Measurements from ENCODE around the gene MNX1.

Gene MNX1

DNA sequence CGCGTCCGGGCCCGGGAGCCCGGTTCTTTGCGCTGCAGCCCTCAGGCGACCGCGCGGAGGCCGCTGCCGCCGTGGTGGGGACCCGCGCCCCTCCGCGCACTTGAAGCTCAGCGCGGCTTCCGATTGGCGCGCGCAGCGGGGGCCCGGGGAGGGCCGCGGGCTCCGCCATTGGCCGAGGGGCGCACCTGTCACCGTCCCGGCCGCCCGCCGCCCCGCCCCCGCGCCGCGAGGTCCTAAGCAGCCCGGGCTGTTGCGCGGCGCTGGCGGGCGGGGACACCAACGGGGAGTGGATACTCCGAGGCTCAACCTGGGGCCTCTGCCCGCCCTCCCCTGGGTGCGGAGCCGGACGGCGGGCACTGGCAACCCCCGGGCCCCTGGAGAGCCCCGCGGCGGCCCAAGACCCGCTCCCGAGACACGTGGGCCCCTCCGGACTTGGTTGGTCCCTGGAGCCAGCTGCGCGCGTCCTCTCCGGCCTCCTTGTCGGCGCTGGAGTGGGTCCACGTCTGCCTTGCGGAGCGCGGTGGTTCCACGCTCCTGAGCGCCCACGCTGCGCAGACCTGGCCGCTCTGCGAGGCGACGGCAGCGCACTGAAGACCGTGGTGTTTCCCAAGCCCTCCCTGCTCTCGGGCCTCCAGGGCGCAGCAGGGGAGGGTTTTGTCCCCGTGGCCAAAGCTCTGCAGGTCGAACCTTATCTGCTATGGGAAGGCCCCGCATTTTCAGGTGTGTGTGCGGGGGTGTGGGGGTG lies at the start of gene MNX1:
Gene MNX1, minus strand, starts transcription at position 76 of the 745 bp plus-strand sequence. CDS start 313 bp downstream, outside the sequence.
- DNase-seq, result peak in 1 of 2 experiments; percentile 55

DNA sequence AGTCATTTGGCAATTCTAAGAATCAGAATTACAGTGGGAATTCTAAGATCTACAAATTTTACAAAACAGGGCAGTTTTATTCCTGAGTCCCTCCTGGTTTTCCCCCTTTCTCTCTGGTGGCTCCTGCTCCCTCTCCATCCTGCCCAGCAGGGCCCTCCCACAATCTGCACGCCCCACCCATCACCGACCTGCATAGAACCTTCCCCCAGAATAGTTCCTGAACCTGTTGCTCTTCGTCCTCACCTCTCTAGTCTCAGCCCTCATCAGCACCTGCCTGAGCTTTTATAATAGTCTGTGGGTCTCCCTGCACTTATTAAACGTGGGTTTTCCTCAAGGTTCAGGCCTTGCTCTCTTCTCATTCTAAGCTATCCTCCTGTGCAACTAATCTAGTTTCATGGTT lies 49.1 kb upstream of the MNX1 start:
- no peak for DNase-seq

DNA sequence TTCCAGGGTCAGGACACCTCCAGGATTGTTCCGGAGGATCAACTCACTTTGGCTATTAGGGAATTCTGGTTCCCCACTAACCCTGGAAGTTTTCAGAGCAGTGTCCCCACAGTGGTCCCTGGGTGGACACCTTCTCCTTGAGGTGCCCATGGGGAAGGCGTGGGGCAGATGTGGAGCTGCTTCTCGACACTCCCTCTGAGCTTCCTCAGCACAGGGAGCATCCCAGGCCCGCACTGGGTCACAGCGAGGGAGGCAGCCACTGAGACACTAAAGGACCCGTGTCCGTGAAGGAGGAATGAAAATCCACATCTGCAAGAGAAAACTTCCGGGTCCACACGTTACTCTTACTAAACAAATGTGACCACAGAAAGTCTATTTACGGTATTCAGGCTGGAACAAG lies 48.2 kb upstream of the MNX1 start:
- no peak for DNase-seq

DNA sequence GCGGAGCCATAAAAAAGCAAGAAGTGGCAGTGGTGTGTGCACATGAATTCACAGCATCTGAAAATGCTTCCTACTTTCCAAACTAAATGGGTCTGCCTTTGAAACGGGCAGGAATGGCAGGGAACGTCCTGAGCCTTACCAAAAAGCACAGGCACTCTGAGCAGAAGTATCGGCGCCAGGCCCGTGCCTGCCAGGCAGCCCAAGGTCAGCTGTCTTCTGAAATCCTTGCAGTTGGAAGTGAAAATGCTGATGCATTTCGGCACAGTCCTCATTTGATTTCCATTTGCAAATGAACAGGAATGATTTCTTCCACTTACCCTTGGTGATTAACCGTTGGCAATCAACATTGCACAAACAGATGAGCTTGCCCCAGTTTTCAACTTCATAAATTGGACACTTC lies 47.6 kb upstream of the MNX1 start:
- no peak for DNase-seq

DNA sequence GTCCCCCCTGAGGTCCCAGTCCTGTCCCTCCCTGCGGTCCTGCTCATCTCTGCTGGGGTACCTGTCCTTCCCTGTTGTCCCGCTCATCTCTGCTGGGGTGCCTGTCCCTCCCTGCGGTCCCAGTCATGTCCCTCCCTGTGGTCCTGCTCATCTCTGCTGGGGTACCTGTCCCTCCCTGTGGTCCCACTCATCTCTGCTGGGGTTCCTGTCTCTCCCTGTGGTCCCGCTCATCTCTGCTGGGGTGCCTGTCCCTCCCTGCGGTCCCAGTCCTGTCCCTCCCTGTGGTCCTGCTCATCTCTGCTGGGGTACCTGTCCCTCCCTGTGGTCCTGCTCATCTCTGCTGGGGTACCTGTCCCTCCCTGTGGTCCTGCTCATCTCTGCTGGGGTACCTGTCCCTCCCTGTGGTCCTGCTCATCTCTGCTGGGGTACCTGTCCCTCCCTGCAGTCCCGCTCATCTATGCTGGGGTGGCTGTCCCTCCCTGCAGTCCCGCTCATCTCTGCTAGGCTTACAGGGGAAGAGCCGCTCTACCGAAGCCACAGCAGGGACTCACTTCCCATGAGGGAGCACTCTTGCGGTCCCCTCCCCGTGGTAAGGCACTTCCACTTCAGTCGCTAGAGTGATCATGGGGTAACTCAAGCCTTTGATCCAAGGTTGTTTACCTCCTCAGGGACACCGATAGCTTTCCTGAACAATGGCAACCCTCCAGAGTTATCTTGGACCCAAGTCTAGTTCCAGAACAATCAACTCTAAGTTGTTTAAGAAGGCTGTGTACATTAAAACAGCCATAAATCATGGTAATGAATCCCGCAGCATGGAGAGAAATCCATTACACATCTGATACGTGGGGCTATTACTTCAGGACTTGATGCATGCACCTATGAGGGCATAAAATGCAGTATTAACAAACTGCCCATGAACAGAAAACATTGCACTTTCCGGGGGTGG lies 46.8 kb upstream of the MNX1 start:
- DNase-seq, result no peak

DNA sequence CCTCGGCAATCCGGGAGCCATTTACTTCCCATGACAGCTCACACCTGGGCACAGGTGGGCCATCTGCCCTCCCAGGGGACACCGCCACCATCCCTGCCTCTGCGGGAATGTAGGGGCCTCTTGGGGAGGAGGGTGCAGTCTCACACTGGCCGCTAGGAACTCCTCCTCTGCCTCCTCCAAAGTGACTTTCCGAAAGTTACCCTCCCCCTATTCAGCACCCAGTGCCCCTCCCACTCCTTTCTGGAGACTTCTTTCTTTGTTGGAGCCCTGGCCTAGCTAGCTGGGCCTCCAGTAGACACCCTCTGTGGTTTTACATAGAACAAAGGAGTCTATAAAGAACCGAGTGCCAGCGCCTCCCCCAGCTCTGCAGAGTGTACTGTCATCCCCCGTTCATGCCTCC lies 45.8 kb upstream of the MNX1 start:
- no peak for DNase-seq

DNA sequence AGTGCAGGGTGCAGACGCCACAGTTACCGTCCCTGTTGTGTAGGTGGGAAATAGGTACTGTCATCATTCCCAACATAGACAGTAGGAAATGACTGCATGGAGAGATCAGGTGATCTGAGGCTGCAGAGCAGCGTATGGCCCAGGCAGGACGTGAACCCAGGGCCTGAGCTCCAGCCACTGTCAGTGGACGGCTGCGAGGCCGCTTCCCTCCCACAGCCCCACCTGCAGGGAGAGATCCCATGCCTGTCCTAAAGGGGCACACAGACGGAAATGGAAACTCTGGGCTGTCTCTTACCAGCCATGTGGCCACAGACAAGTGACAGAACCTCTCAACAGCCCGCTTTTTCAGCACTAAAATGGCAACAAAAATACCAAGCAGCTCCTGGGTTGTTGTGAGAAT lies 44.5 kb upstream of the MNX1 start:
- no peak for DNase-seq

DNA sequence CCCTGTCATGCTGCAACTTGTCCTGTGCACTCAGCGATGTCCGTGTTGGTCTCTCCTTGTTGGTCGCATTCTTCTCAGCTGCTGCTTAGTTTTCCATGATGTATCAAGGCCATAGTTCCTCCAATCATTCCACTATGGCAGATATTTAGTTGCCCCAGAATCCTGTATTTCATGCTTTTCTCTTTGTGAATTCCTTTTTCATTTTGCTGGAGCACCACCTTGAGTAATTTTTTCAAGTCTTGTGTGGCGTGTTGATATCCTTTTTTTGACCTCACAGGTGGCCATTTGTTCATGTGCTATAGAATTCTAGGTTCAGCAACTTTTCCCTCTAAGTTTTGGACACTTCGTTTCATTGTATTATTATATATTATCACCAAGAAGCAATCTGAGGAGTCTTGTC lies 42.7 kb upstream of the MNX1 start:
- no peak for DNase-seq

DNA sequence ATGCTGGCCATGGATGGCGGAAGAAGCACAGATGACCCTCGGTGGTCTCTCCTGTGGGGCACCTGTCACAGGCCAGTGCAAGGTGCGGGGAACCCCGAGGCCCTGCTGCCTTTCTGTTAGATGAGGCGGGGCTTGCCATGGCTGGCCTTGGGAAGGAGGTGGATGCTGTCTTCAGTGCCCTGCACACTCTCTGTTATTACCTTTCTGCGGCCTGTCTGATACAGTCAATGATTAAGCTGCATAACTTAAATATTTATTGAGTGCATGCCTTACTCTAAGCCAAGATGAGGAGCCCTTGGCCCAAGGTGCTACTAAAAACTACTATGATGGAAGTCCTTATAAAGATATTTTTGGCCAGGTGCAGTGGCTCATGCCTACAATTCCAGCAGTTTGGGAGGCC lies 36.7 kb upstream of the MNX1 start:
- no peak for DNase-seq

DNA sequence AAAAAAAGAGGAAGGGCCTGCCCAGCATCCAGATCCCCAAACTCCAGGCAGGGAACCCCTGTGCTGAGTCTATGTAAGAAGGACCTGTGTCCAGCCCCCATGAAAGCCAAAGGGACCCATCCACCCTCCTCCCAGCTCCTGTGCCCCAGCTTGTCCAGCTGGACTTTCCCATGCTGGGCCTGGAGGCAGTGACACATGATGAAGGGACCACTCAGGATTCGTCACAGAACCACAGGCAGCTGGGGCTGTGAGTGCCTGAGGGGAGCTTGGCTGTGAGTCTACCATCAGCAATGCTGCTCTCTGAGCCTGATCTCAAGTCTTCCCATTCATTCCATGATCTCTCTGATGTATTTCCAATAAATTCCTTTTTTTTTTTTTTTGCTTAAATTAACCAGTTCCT lies 36.2 kb upstream of the MNX1 start:
- DNase-seq, result no peak

DNA sequence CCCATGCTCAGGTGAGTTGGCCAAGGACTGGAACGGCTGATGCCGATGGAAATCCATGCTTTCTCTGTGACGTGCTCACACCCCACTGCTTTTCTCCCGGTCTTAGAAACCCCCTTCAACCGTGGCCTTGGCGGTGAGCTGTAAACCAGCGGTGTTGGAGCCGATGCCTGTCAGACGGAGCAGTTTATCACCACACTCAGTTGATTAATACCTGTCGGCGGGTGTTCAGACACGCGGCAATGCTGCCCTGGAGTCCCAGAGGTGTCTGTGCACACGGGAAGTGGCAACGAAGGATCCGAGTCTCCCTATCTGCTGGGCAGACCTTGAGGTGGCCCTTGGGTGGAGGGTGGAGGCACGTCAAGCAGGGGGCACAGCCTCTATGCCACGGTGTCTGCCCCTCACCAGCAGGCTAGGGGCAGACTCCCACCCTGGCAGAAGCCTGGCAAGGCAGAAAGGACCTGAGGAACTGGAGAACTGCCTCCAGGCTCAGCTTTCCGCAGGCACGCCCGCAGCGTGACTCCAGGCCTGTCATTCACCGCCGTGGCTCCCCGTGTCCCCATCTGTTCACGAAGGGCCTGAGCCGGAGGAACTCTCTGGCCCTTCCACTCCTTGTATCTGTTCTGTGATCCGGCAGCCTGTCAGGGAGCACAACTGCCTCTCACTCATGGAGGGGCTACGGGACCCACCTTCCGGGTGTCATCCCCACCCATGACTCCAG lies 34.6 kb upstream of the MNX1 start:
- no peak for DNase-seq

DNA sequence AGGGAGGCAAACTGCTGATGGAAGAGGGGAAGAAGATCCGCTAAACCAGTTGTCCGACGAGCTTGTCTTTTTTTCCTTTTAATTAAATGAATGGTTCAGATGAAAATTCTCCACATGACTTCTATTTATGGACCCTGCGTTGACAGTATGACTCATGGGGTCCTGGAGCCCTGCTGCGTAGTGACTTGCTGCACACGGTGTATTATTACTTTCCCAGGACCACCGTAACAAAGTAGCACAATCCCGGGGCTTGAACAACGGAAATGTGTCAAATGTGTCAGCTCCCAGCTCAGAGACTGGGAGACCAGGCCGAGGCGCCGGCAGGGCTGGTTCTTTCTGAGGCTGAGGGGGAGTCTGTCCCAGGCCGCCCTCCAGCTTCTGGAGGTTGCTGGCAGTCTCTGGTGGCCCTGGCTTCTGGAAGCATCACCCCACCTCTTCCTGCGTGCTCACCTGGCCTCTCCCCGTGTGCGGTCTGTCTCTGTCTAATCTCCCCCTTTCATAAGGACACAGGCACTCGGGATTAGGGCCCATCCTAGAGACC lies 33.8 kb upstream of the MNX1 start:
- no peak for DNase-seq

DNA sequence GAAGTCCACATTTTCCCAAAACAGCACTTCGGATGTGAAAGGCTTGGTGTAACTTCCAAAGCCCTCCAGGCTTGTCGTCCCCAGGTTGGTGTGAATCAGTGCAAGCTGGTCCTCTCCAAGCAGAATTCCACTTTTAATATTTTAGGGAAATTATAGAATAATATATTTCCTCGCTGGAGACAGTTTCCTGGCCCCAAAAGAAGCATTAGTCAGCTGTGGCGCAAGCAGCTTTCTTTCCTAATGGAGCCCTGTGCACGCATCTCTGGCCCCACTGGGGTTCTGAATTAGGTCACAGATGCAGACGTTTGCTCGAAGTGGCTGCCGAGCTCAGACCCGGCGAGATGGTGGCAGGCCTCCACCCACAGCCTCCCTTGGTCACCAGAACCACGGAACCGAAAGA lies 33.3 kb upstream of the MNX1 start:
- no peak for DNase-seq

DNA sequence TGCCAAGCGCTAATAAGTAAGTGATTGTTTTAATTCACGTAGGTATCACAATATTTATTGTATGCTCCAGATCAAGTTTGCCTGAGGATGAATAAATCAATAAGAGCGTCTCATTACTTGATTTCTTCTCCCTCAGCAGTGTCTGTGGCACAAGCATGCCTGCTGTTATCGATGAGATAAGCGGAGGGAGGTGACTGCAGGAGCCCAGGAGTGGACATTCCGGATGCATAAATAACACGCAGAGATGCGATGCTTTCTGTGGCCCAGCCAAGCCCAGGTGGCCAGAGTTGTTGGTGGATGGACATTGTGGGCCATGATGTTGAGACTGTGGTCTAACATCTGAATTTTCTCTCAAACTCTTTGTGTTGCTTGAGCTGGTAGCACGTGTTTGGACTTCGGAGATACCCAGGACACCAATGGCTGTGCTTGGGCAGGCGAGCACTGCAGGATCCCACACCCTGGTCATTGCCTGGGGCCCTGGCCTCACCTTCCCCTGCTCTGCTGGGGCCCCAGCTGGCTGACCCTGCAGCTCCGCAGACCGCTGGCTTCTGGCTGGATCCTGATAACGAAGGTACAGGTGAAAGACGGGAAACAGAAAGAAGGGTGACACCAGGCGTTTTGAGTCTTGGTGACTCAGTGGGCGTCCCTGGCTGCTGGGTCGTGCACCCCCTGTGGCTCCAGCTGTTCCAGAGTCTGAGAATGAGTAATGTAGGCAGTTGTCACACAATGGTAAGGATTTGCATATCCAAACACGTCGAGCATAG lies 31.2 kb upstream of the MNX1 start:
- DNase-seq, result no peak

DNA sequence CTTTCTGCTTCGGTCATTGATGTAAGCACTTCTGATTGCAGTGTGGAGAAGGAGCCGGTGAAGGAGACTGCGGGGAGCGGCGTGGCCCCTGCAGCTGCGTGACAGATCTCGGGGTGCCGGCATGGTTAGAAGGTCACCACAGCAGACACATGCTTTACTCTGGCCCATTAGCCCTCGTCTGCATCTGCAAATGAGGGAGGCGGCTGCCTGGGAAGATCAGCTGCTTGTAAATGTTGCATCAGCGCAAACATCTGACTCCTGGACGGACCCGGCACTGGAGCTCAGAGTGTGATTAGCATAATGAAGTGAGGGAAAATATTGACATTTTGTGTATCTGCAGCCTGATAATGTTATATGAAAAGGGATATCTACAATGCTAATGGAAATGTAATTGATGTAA lies 30.5 kb upstream of the MNX1 start:
- DNase-seq, result no peak

DNA sequence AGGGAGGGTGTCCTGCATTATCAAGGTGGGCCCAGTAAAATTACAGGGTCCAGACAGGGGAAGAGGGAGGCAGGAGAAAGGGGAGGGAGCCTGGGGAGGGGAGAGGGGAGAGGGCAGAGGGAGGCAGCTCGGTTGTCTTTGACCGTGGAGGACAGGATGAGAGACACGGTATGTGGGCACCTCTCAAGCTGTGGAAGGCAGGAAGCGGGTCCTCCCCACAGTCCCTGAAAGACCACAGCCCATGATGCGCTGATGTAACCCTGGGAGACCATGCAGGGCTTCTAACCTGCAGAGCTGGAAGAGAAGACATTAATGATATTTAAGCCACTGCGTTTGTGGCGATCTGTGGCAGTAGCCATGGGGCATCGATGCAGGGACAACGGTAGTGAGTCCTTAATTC lies 27.2 kb upstream of the MNX1 start:
- DNase-seq, result no peak

DNA sequence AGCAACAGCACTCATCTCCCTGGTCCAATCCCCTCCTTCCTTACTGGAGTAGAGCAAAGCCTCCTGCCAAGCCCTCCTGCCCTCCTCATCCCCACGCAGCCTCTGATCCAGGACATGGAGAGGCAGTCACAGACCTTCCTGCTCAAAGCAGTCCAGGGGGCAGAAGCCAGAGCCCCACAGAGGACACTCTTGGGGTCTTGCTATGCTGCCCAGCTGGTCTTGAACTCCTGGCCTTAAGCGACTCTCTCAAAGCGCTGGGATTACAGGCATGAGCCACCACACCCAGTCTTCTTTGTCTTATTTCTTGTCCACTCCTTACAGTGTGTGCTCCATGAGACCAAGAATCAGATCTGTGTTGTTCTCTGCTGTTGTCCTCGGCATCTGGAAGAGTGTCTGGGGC lies 26.6 kb upstream of the MNX1 start:
- DNase-seq, result no peak

DNA sequence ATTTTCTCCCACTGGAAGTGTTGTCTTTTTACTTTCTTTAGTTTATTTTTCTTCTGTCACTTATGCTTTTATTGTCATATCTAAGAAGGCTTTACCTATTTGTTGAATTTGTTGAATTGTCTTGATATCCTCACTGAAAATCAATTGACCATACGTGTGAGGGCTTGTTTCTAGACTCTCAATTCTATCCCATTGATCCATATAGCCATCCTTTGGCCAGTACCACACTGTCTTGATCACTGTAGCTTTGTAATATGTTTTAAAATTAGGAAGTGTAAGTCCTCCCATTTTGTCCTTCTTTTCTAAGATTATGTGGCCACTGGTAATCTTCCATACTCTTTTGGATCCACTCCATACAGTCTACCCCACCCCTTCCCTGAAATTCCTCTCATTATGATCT lies 25.5 kb upstream of the MNX1 start:
- DNase-seq, result no peak

DNA sequence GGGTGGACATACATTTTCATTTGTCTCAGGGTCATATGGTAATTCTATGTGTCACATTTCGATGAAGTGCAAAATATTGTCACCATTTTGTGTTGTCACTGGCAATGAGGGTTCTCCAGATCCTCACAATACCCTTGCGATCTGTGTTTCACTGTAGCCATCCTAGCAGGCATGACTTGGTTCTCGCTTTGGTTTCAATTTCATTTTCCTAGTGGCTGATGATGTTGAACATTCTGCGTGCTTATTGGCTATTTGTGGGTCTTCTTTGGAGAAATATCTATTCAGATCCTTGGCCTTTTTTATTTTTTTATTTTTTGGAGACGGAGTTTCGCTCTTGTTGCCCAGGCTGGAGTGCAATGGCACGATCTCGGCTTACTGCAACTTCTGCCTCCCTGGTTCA lies 24.8 kb upstream of the MNX1 start:
- no peak for DNase-seq

DNA sequence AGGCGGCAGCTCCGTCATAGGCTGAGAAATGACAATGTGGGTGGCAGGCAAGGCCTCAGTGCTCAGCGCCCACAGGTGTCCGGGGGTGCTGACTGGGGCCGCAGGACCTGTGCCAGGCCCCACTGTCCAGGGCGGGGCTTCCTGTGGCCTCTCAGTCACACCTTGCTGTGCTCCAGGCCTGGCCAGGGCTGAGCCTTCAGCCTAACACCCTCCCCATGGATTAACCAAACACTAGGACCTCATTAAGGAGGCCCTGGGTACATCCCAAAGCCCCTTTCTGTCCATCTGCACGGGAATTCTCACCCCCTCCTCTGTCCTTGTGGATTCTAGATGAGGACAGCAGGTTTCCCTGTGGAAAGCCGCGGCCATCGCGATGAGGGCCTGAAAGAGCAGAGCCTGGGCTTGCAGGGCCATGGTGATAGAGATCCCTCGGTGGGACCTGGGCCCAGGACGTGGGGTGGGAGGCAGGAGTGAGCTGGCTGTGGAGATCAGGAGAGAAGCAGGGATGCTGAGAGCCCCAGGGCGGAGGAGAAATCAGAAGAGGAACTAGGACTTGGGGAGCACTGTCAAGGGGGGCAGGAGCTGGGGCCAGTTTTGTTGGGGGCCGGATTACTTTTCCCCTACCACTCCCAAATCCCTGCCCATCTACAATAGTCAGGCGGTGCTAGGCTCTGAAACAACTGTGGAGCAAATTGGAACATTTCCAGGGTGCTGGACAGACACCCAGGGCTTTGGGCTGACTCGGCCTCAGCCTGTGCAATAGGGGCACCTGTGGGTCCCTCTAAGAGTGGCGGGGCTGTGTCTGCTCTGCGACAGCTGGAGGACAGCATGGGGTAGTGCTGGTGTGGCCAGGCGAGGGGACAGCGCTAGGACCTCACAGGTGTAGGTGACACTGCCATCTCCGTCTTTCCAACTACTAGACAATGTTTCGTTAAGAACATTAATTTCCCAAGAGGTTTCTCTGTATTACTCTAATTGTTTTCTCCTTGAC lies 23.3 kb upstream of the MNX1 start:
- no peak for DNase-seq
